Neural cell (in vitro differentiated cells): ENCODE measurements around the gene MAD1L1. TPM values are rescaled to one million over a fixed set of nuclear protein-coding genes. Genes with fewer than 3 reads are reported as not detected.

Source experiments
- H2AFZ ChIP-seq: fragments of 200-600, 300-800 bp; sonication (generic), shearing (Covaris generic); 2 replicates; pipeline ENCODE4 v1.6.0; 2014; ENCODE audit warnings: low read depth, mild to moderate bottlenecking, antibody characterized with exemption, low read length, moderate library complexity
- H3F3A ChIP-seq: fragments of 200-600 bp; shearing (Covaris generic); 2 replicates; pipeline ENCODE4 v1.6.1; 2016; ENCODE audit warnings: mild to moderate bottlenecking, moderate library complexity, mixed read lengths, antibody characterized with exemption, low read length; ENCODE audit not compliant: insufficient read depth, poor library complexity, severe bottlenecking
- H3K27ac ChIP-seq: fragments of 200-600, 300-800 bp; sonication (generic), shearing (Covaris generic); 2 replicates; pipeline ENCODE4 v1.5.1; 2014; ENCODE audit warnings: mild to moderate bottlenecking, low read length, moderate library complexity
- H3K27me3 ChIP-seq: fragments of 300-800, 200-600 bp; sonication (generic), shearing (Covaris generic); 2 replicates; pipeline ENCODE4 v1.6.0; 2014; ENCODE audit warnings: mild to moderate bottlenecking, low read depth, low read length, moderate library complexity; ENCODE audit not compliant: insufficient read depth
- H3K36me3 ChIP-seq: fragments of 300-800, 200-600 bp; sonication (generic), shearing (Covaris generic); 2 replicates; pipeline ENCODE4 v1.5.1; 2014; ENCODE audit warnings: mild to moderate bottlenecking, antibody characterized with exemption, low read length, moderate library complexity; ENCODE audit not compliant: insufficient read depth
- H3K4me2 ChIP-seq: fragments of 300-800, 200-600 bp; sonication (generic), shearing (Covaris generic); 2 replicates; pipeline ENCODE4 v1.6.0; 2014; ENCODE audit warnings: mild to moderate bottlenecking, low read length
- H3K4me3 ChIP-seq: fragments of 300-800, 200-600 bp; sonication (generic), shearing (Covaris generic); 2 replicates; pipeline ENCODE4 v1.5.1; 2014; ENCODE audit warnings: mild to moderate bottlenecking, low read length, moderate library complexity
- H3K79me2 ChIP-seq: fragments of 200-600 bp; shearing (Covaris generic); replicated peaks from 2 replicates; pipeline ENCODE4 v1.6.0; 2014; ENCODE audit warnings: mild to moderate bottlenecking, low read length, moderate library complexity; ENCODE audit not compliant: insufficient read depth
- H3K9ac ChIP-seq: fragments of 300-800, 200-600 bp; sonication (generic), shearing (Covaris generic); 2 replicates; pipeline ENCODE4 v1.6.1; 2016; ENCODE audit warnings: mild to moderate bottlenecking, low read length, mixed read lengths
- H3K9me2 ChIP-seq: fragments of 200-600 bp; shearing (Covaris generic); 2 replicates; pipeline ENCODE4 v1.6.1; 2016; ENCODE audit warnings: mild to moderate bottlenecking, low read length, mixed read lengths; ENCODE audit not compliant: insufficient read depth
- H3K9me3 ChIP-seq: fragments of 200-600, 300-800 bp; sonication (generic), shearing (Covaris generic); 2 replicates; pipeline ENCODE4 v1.6.1; 2016; ENCODE audit warnings: mild to moderate bottlenecking, mixed run types, low read length, moderate library complexity, mixed read lengths
- H4K20me1 ChIP-seq: fragments of 200-600 bp; shearing (Covaris generic); 2 replicates; pipeline ENCODE4 v1.6.1; 2016; ENCODE audit warnings: mild to moderate bottlenecking, mixed run types; ENCODE audit not compliant: insufficient read depth
- CTCF ChIP-seq: fragments of 450-650 bp; IDR thresholded peaks from 2 replicates; pipeline ENCODE4 v1.5.1; 2014; ENCODE audit warnings: antibody characterized with exemption, mild to moderate bottlenecking, moderate library complexity; ENCODE audit not compliant: poor library complexity, severe bottlenecking
- EP300 ChIP-seq: fragments of 450-650 bp; conservative IDR thresholded peaks from 2 replicates; pipeline ENCODE4 v1.6.1; 2014; ENCODE audit warnings: antibody characterized with exemption, mild to moderate bottlenecking, moderate library complexity; ENCODE audit not compliant: poor library complexity, severe bottlenecking
- EZH2 ChIP-seq: fragments of 200-600, 300-800 bp; shearing (Covaris generic), sonication (generic); IDR thresholded peaks from 2 replicates; pipeline ENCODE4 v1.6.1; 2014; ENCODE audit warnings: antibody characterized with exemption, low read length, borderline replicate concordance, mild to moderate bottlenecking; ENCODE audit not compliant: insufficient read depth, poor library complexity, severe bottlenecking
- MXI1 ChIP-seq: fragments of 450-650 bp; conservative IDR thresholded peaks from 2 replicates; pipeline ENCODE4 v1.6.1; 2014; ENCODE audit warnings: antibody characterized with exemption, mild to moderate bottlenecking; ENCODE audit not compliant: poor library complexity, severe bottlenecking
- POLR2AphosphoS5 ChIP-seq: IDR thresholded peaks from 2 replicates; pipeline ENCODE4 v1.6.1; 2012
- RAD21 ChIP-seq: fragments of 450-650 bp; conservative IDR thresholded peaks from 2 replicates; pipeline ENCODE4 v1.6.1; 2014; ENCODE audit warnings: antibody characterized with exemption, mild to moderate bottlenecking, moderate library complexity
- REST ChIP-seq: IDR thresholded peaks from 2 replicates; pipeline ENCODE4 v1.6.1; 2012; ENCODE audit warnings: borderline replicate concordance
- SMC3 ChIP-seq: fragments of 450-650 bp; conservative IDR thresholded peaks from 2 replicates; pipeline ENCODE4 v1.6.1; 2014; ENCODE audit warnings: antibody characterized with exemption, mild to moderate bottlenecking, moderate library complexity; ENCODE audit not compliant: poor library complexity
- TAF1 ChIP-seq: IDR thresholded peaks from 2 replicates; pipeline ENCODE4 v1.6.1; 2012; ENCODE audit warnings: low read depth
- polyA plus RNA-seq: library from polyadenylated mRNA; depleted of rRNA; stranded (reverse); fragments of >200 nt; gene quantifications from 2 replicates; pipeline ENCODE4 v1.2.3, GENCODE V29; 2014

The MAD1L1 gene
- polyA plus RNA-seq, 1 donor from 2014 or later, result 31.4 TPM

- Histone ChIP-seq H3K4me3 (no peak overlapping the region), H4K20me1 (no peaks in the 10 kb centered on the region), H3K36me3 (no peaks in the 10 kb centered on the region), H3F3A (no peaks in the 10 kb centered on the region), H3K27ac (no peak overlapping the region), H3K27me3 (no peaks in the 10 kb centered on the region), H3K79me2 (no peaks in the 10 kb centered on the region), H3K9me2 (no peaks in the 10 kb centered on the region), H3K9ac (no peak overlapping the region), H3K9me3 (no peaks in the 10 kb centered on the region), H2AFZ (no peak overlapping the region), H3K4me2 (no peak overlapping the region)
- no peak for TF ChIP-seq RAD21
- no peak for TF ChIP-seq POLR2AphosphoS5
- TF ChIP-seq EP300, result no peak
- no peak for TF ChIP-seq TAF1
- no peak for TF ChIP-seq MXI1
- no peak for TF ChIP-seq REST
- TF ChIP-seq SMC3, result no peak
- TF ChIP-seq EZH2, result no peak
- TF ChIP-seq CTCF, result no peak
Observed at GRCh38 chr7:2106440-2106839, 126.3 kb downstream of the MAD1L1 start.

GRCh38 chr7:2105917-2106316 lies 126.8 kb downstream of the MAD1L1 start:
- Histone ChIP-seq H3K79me2 (no peaks in the 10 kb centered on the region), H3F3A (no peaks in the 10 kb centered on the region), H4K20me1 (no peaks in the 10 kb centered on the region), H3K27ac (no peak overlapping the region), H3K36me3 (no peaks in the 10 kb centered on the region), H3K4me3 (no peak overlapping the region), H3K9me2 (no peaks in the 10 kb centered on the region), H3K27me3 (no peaks in the 10 kb centered on the region), H3K9ac (no peak overlapping the region), H2AFZ (no peak overlapping the region), H3K4me2 (no peak overlapping the region), H3K9me3 (no peaks in the 10 kb centered on the region)
- no peak for TF ChIP-seq SMC3
- no peak for TF ChIP-seq POLR2AphosphoS5
- TF ChIP-seq EP300, result no peak
- TF ChIP-seq EZH2, result no peak
- TF ChIP-seq RAD21, result no peak
- TF ChIP-seq CTCF, result no peak
- no peak for TF ChIP-seq REST
- no peak for TF ChIP-seq TAF1
- no peak for TF ChIP-seq MXI1
